HG03060 (cell line): ENCODE measurements around the gene KDF1.
"Not testable (repeated sequence)": the region's sequence is repeated elsewhere in the genome, so short reads cannot be mapped to it uniquely, and the experiment has no call there.

Experiments used
- ATAC-seq: cut with Tn5 transposase; IDR thresholded peaks from one replicate; pipeline ENCODE4 v1.9.1; 2021; ENCODE audit warnings: low read depth, moderate number of reproducible peaks; ENCODE audit not compliant: unreplicated experiment

Gene KDF1

DNA sequence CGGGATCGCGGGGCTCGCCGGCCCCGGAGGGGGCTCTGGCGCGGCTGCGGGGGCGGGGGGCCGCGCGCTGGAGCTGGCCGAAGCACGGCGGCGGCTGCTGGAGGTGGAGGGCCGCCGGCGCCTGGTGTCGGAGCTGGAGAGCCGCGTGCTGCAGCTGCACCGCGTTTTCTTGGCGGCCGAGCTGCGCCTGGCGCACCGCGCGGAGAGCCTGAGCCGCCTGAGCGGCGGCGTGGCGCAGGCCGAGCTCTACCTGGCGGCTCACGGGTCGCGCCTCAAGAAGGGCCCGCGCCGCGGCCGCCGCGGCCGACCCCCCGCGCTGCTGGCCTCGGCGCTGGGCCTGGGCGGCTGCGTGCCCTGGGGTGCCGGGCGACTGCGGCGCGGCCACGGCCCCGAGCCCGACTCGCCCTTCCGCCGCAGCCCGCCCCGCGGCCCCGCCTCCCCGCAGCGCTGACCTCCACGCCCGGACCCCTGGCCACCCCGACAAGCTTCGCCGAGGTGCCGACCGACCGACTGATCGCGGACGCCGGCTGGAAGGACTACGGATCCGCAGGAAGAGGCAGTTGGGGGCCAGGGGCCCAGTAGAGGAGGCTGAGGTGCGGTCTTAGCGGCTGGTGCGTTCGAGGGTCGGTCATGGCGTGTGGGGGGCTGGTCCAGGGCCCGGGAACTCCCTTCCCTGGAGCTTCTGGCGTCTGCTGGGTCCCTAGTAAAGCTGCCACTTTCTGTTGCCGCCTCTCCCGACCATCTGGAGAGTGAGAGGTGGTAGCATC, 33.9 kb upstream of the KDF1 start:
- ATAC-seq, result no peak

DNA sequence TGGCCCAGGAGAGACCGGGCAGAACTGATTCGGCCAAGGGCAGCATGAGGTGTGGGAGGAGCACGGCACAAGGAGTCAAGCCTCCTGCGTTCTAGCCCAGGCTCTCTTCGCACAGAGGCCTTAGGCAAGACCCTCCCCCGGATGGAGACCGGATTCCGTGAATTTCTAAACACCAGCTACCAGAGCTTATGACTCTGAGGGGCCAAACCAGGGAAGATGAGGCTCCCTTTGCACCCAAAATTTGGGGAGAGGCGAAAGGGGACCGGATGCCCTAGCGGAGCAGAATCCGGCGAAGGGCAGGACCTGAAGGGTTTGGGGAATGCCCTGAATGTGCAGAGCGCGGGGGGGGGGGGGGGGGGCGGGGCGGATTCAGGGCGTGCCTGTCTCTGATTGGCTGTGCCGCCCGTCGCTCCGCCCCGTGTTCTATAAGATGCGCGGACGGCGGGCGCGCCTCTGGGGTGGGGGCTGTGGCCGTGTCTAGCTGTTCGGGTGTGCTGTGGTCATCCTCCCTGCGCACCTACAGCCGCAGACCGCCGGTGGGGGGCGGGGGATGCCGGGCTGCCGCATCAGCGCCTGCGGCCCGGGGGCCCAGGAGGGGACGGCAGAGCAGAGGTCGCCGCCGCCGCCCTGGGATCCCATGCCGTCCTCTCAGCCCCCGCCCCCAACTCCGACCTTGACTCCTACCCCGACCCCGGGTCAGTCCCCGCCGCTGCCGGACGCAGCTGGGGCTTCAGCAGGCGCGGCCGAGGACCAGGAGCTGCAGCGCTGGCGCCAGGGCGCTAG, 33.2 kb upstream of the KDF1 start, which contains the start of gene TRNP1:
Gene TRNP1 (plus strand): TSS at position 456 of the 783 bp plus-strand sequence. CDS start 95 bp downstream, at position 551.
- ATAC-seq, result no peak

DNA sequence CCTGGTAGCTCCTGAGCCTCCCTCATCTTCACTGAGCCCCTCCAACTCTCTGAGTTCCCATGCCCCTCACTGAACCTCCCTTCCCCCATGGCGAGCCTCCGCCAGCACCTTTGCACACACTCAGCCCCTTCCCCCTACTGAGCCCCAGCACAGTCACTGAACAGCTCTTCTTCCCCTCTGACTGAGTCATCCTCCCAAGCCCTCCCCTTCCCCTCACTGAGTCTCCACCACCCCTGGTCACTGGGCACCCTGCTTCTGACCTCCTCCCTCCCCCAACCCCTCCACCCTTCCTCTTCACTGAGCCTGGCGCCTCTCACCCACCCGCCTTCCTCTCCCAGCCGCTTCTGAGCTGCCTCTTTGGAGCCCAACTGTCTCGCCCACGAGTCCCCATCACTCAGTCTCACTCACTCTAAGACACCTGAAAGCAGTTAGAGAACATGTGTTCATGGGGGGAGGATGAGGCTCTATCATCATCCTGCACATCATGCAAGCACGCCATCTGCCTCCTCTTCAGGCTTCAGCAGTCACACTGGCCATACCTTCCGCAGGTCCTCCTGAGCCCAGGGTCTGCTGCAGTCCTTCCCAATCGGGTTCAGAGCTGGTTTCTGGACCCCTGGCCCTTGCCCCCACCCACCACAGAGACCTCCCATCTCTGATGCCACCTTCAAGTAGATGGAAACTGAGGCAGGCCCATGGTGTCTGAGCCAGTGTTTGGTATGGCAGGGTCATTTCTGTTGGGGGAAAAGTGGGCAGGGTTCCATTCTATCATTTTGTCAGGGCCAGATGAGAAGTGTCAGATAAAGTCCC, 31.2 kb upstream of the KDF1 start:
- no peak for ATAC-seq

DNA sequence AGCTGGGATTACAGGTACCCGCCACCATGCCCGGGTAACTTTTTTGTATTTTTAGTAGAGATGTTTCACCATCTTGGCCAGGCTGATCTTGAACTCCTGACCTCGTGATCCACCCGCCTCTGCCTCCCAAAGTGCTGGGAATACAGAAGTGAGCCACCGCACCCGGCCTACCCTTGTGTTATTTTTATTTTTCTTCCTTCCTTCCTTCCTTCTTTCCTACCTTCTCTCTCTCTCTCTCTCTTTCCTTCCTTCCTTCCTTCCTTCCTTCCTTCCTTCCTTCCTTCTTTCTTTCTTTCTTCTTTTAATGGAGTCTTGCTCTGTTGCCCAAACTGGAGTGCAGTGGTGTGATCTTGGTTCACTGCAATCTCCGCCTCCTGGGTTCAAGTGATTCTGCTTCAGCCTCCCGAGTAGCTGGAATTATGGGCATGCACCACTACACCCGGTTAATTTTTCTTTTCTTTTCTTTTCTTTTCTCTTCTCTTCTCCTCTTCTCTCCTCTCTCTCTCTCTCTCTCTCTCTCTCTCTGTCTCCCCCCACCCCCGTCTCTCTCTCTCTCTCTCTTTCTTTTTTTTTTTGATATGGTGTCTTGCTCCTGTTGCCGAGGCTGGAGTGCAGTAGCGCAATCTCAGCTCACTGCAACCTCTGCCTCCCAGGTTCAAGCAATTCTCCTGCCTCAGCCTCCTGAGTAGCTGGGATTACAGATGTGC, 29.3 kb upstream of the KDF1 start:
- ATAC-seq, result not testable (repeated sequence)

DNA sequence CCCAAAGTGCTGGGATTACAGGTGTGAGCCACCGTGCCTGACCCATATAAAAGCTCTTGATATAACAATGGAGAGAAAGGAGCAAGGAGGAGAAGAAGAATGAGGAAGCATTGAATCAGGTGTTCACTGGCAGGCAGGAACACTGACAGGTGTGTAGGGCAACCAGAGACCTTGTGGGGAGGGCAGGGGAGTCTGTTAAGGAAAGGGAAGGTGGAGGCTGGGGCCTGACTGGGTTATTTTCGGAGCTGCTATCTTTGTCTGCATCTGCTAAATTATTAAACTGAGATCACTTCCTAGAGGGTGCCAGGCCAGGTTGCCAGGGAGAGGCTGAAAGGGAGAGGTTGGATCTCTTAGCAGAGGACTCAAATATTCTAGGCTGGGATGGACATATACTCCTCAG, 26.4 kb upstream of the KDF1 start:
- ATAC-seq, result no peak

DNA sequence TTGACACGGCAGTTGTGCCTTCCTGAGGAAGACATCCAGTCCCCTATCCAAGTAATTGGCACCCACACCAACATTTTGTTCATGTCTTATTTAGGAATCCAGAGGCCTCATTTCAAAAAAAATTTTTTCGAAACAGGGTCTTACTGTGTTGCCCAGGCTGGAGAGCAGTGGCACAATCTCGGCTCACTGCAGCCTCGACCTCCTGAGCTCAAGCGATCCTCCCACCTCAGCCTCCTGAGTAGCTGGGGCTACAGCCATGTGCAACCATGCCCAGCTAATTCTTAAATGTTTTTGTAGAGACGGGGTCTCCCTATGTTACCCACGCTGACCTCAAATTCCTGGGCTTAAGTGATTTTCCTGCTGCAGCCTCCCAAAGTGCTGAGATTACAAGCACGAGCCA, 24.0 kb upstream of the KDF1 start:
- ATAC-seq, result no peak

DNA sequence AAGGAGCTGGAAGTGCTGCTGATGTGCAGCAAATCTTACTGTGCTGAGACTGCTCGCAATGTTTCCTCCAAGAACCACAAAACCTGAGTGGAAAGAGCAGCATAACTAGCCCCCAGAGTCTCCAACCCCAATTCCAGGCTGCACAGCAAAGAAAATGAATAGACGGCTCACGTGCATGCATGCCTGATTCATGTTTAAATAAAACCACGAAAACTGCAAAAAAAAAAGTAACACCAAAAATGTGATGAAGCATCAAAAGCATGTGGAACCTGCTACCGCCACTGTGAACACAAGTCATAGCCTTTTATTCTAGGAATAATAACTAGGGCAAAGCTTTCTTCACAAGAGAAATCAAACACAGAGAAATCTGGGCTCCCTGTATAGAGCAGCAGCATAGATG, 23.6 kb upstream of the KDF1 start:
- no peak for ATAC-seq

DNA sequence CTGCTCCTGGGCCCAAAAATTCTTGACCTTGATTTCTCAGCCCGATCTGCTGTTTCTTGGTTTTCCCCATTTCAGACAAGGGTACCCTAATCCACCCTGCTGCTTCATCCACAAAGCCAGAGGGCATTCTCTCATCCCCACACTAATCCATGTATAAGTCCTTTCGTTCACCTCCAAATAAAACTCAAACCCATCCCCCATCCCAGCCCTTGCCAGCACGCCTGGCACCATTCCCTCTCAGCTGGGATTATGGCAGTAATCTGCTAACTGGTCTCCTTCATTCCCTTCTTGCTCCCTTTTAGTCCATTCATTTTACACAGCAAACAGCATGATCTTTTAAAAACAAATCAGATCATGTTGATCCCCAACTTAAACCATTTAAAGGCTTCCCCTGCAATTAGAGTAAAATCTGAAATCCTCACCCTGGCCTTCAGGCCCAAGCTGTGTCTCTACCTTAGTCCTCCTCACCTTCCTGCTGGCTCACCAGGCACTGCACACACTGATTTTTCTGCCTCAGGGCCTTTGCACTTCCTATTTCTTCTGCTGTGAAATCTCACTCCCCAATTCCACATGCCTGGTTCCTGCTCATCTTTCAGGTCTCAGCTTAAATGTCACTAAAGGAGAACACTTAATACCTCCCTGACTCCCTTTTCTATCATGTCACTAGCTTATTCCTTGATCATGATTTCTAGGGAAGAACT, 21.0 kb upstream of the KDF1 start:
- ATAC-seq, result no peak

DNA sequence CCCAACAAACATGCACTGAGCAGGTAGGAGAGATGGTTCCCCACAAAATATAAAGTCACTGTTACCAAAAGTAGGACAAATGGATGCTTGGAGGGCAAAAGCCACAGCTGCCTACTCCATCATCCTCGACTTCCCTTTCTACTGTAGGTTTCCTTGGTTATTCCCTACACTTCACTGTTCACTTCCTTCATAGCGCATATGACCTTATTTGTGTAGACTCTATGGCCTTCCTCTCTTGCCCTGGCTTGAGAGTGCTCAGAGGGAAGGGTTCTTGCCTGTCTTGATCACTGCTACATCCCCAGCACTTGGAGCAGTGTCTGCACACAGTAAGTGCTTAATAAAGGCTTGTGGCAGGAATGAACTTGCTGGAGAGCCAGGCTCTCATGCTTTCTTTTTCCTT, 18.6 kb upstream of the KDF1 start:
- no peak for ATAC-seq

DNA sequence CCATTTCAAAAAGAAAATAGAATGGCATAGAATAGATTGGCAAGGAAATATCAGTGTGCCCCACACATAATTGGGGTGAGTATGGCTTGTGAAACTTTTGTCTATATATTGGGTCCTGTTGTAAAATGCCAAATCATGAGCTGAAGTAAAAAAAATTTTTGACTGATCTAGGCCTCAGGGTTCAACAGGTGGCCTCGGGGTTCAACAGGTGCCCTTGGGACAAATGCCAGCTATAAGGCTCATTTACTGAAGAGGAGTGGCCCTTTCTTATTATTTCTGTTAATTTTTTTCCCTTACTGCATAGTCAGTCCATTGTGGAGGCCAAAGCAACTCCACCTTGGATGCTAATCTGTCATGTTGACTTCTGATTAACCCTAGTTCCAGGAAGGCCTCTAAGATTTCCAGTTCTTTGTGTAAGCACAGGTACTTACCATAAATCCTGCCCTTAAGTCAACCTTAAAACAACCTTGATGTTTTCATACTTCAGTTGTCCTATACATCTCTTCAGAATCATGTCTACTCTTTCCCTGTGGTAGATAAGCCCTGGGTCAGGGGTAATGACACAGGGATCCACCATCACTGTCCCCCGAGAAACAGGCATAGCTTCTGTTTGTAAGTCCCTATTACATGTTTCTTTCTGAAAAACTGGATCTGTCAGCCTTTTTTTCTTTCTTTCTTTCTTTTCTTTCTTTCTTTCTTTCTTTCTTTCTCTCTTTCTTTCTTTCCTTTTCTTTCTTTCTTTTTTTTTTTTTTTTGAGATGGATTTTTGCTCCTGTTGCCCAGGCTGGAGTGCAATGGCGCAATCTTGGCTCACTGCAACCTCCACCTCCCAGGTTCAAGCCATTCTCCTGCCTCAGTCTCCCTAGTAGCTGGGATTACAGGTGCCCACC, 16.6 kb upstream of the KDF1 start:
- ATAC-seq, result no peak

DNA sequence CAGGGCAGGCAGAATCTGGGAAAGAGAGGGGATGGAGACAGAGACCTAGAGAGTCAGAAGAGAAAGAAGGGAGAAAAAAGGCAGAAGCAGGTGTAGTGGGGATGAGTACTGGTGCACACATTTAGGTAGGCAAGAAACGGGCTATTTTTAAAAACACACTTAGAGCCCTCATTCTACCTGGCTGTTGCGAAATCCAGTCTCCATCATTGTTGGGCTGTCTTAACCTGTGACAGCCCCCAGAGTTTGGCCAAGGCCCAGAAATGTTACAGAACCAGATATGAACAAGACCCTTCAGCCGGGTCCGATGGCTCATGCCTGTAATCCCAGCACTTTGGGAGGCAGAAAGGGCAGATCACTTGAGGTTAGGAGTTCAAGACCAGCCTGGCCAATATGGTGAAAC, 12.6 kb upstream of the KDF1 start:
- ATAC-seq, result no peak

DNA sequence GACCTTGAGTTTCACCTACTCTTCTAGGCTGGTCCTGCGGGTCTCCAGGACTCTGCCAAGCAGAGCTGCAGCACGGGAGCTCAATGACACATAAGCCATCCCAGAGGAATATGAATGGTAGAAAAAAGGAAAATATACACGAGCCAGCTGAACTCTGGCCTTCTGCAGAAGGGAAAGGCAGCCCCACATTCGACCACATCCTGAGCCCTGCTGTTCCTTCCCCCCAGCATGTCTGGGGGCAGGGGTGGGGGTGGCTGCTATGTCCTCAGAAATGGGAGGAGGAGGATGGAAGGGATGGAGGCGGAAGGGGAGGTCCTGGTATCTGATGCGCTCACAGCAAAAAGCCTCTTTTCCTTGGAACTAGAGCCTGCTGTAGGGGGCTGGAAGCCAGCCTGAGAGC, 12.1 kb upstream of the KDF1 start:
- no peak for ATAC-seq

DNA sequence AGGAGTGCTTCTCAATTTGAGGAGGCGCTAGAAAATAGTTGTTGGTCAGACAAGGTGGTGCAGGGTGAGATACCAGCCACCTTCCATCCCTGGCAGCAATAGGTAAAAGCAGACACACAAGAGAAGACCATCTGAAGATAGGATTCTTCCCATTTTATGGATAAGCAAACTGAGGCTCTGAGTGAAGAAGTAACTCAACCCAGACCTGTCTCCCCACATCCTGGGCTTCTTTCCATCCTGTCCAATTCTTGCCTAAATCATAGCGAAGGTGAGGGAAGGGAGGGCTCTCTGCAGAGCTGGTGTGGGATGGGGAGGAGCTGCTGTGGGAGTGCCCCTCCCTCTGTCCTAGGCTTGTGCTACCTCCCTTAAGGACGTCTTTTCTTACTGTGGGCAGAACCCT, 11.3 kb upstream of the KDF1 start:
- no peak for ATAC-seq

DNA sequence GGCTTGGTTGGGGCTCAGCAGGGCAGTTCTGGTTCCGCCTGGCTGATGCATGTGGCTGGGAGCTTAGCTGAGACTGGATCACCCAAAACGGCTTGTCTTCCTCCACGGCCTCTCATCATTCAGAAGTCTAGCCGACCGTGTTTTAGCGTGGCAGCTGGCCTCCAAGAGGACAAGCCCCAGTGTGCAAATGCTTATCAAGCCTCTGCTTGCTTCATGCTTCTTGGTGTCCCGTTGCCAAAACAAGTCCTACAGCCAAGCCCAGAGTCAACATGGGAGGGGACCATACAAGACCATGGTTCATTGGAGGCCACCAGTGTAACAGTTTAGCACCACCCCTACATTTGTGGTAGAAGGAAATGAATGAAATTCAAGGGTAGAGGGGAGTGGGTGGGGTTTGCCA, 10.5 kb upstream of the KDF1 start:
- no peak for ATAC-seq

DNA sequence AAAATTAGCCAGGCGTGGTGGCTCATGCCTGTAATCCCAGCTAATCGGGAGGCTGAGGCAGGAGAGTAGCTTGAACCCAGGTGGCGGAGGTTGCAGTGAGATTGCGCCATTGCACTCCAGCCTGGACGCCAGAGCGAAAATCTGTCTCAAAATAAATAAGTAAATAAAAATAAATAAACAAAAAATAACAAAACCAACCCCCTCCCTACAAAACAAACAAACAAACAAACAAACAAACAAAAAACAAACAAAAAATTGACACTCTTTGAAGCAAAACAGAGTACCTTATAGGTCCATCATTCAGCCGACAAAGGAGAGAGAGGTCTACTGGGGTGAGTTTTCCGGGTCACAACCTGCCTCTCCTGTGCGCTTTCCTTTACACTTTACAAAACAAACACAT, 5.4 kb upstream of the KDF1 start:
- no peak for ATAC-seq

DNA sequence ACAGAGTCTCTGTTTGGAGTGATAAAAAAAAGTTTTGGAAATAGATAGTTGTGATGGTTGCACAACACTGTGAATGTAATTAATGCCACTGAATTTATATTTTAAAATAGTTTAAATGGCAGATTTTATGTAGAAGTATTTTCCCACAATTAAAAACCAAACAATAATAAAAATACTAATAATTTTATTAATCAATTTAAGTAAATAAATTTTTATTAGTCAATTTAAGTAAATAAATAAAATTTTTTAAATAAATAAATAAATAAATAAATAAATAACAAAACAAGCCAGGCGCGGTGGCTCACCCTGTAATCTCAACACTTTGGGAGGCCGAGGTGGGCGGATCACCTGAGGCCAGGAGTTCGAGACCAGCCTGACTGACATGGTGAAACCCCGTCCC, 4.9 kb upstream of the KDF1 start:
- ATAC-seq, result no peak

DNA sequence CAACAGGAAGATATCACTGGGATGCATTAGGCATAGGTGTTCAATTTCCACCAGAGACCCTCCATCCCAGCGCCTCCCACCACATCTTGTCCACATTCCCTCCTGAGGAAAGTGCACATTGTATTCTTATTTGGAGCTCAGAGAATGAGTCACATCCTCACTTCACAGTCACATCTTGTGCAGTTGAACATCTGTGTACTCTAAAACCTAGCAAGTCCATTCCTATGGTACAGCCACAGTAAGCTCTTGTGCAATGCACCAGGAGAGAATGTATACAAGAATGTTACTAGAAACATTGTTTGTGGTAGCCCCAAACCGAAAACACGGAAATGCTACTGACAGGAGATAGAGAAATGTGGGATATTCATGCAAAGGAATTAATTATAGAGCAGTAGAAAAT, 1.6 kb upstream of the KDF1 start:
- no peak for ATAC-seq

DNA sequence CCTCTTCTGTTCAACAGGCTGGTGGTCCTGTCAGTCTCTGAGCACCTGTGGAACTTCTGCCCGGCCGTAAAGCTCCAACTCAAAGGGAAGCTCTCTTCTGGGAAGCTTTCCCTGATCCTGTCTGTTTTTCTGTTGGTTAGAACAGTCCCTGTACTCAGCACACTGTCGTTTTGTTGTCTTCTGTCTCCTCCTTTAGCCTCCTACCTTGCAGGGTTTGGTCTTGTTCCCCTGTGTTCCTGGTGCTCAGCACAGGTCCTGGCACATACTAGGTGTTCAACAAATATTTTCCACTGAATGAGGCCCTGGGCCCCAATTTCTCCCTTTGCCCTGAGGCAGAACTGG, 328 bp upstream of the KDF1 start:
- no peak for ATAC-seq

DNA sequence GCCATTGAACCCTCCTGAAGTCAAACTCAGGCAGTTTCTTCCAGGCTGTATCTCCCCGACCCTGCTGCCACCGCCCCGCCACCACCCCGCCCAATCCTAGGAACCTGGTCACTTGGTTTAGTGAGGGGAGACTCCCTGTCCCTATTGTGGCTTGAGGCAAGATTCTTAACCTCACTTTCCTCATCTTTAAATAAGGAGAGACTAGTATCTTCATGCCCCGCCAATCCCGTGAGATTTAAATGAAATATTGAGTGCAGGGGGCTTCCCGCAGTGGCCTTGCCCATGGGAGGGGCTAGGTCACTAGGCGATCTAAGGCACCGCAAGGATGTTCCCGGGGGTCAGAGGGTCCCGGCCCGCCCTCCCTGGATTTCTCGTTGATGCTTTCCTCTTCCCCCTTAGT, 998 bp downstream of the KDF1 start:
- ATAC-seq, result no peak
